ENCODE data around the gene FCRL6.

FCRL6 gene

GRCh38 chr1:159800177-159800930 is 1.8 kb upstream of the FCRL6 start (continued):
- no peak for TF ChIP-seq ZNF280D (tag by site-specific recombination; IDR thresholded peaks at IDR 0.05)

GRCh38 chr1:159803956-159804689 is 2.0 kb downstream of the FCRL6 start:
- ChIA-PET POLR2A (interaction anchor here (0.6 to 1.0 kb wide), 3 partner anchors 9 to 121 kb away, joined by 3 to 4 read pairs (median 3); partner anchors contain the start of gene TAGLN2), CTCF (interaction anchor here (0.5 to 18.7 kb wide), 8 partner anchors 12 to 203 kb away, joined by 3 to 415 read pairs (median 3); no protein-coding TSS in a partner anchor)
- Histone ChIP-seq H3K4me3 (ENCODE audit: low read depth, low read length) (no peak overlapping the region), H3K27ac (ENCODE audit: extremely low read depth, low read depth, low read length) (no peak overlapping the region), H3K36me3 (ENCODE audit: control insufficient read depth in 2 of 2, insufficient read depth in 1 of 2, low read length in 2 of 2) (no peaks in the 10 kb centered on the region), H3K4me1 (ENCODE audit: control insufficient read depth, insufficient read depth, low read length) (no peaks in the 10 kb centered on the region), H3K9me3 (ENCODE audit: control insufficient read depth, insufficient read depth, low read depth, low read length) (no peaks in the 10 kb centered on the region)
- TF ChIP-seq SALL2 (tag by site-specific recombination; IDR thresholded peaks at IDR 0.05; ENCODE audit: borderline replicate concordance) (no peak), ZNF621 (tag by site-specific recombination; IDR thresholded peaks at IDR 0.05) (no peak), KLF1 (tag by site-specific recombination; IDR thresholded peaks at IDR 0.05) (no peak), ZFP37 (tag by site-specific recombination; IDR thresholded peaks at IDR 0.05) (no peak), ZNF549 (tag by site-specific recombination; IDR thresholded peaks at IDR 0.05) (no peak), ZNF560 (tag by site-specific recombination; IDR thresholded peaks at IDR 0.05; ENCODE audit: borderline replicate concordance) (no peak), TRIM28 (IDR thresholded peaks at IDR 0.05; ENCODE audit: borderline replicate concordance, low read length) (no peak)

- TF ChIP-seq KLF16 (tag by site-specific recombination; IDR thresholded peaks at IDR 0.05): no peak
- TF ChIP-seq ZIC2 (tag by site-specific recombination; IDR thresholded peaks at IDR 0.05): no peak
- no peak for TF ChIP-seq ZNF843 (tag by site-specific recombination; IDR thresholded peaks at IDR 0.05)
- no peak for TF ChIP-seq ZBTB1 (tag by site-specific recombination; IDR thresholded peaks at IDR 0.05)
- TF ChIP-seq ZBTB11 (tag by site-specific recombination; conservative IDR thresholded peaks at IDR 0.05; ENCODE audit: low read depth): no peak
- no peak for TF ChIP-seq ZNF133 (tag by site-specific recombination; IDR thresholded peaks at IDR 0.05)
- no peak for TF ChIP-seq ZNF529 (tag by site-specific recombination; IDR thresholded peaks at IDR 0.05; ENCODE audit: insufficient replicate concordance)
- no peak for TF ChIP-seq YY2 (tag by site-specific recombination; IDR thresholded peaks at IDR 0.05)
- TF ChIP-seq ZNF561 (tag by site-specific recombination; IDR thresholded peaks at IDR 0.05; ENCODE audit: borderline replicate concordance): no peak
- no peak for TF ChIP-seq ZNF501 (tag by site-specific recombination; IDR thresholded peaks at IDR 0.05)
- no peaks in the 10 kb centered on the region for H3K36me3 ChIP-seq (ENCODE audit: control insufficient read depth in 2 of 2, insufficient read depth in 1 of 2, low read length in 2 of 2)
- H3K4me3 ChIP-seq (ENCODE audit: low read depth, low read length): no peak overlapping the region
- H3K4me1 ChIP-seq (ENCODE audit: control insufficient read depth, insufficient read depth, low read length): no peaks in the 10 kb centered on the region
- H3K9me3 ChIP-seq (ENCODE audit: control insufficient read depth, insufficient read depth, low read depth, low read length): no peaks in the 10 kb centered on the region
- ChIA-PET POLR2A (interaction anchor here (0.8 to 1.0 kb wide), 2 partner anchors 8 to 120 kb away, joined by 3 read pairs; partner anchors contain the start of gene TAGLN2), CTCF (interaction anchor here (0.5 to 18.7 kb wide), 6 partner anchors 17 to 203 kb away, joined by 3 to 415 read pairs (median 6); no protein-coding TSS in a partner anchor)
- H3K27ac ChIP-seq (ENCODE audit: extremely low read depth, low read depth, low read length): no peak overlapping the region
Observed at GRCh38 chr1:159804924-159805323, 2.8 kb downstream of the FCRL6 start.

All from HEK293 (cell line).